Measurements from ENCODE around the gene KIAA1549.

The KIAA1549 gene

DNA sequence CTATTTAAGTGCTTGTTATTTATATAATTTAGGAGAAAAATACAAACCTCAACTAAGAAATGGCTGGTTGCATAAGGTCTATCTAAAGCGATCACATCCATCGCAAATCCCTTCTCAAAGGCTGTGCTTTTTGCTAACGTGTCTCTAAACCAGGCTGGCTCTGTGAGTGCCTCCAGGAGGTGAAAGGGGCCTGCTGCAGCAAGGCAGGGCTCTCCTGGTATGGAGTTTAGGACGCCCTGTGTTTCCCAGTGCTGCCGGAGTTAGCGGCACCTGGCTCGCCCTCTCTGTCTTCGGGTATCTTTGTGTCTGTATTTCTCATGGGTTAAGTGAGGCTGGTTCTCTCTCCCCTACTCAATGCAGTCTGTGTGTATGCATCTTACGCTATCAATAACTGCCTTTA lies 114.8 kb downstream of the KIAA1549 start:
- TF ChIP-seq, protein P1, sequence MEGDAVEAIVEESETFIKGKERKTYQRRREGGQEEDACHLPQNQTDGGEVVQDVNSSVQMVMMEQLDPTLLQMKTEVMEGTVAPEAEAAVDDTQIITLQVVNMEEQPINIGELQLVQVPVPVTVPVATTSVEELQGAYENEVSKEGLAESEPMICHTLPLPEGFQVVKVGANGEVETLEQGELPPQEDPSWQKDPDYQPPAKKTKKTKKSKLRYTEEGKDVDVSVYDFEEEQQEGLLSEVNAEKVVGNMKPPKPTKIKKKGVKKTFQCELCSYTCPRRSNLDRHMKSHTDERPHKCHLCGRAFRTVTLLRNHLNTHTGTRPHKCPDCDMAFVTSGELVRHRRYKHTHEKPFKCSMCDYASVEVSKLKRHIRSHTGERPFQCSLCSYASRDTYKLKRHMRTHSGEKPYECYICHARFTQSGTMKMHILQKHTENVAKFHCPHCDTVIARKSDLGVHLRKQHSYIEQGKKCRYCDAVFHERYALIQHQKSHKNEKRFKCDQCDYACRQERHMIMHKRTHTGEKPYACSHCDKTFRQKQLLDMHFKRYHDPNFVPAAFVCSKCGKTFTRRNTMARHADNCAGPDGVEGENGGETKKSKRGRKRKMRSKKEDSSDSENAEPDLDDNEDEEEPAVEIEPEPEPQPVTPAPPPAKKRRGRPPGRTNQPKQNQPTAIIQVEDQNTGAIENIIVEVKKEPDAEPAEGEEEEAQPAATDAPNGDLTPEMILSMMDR (IDR thresholded peaks at IDR 0.05; ENCODE audit: extremely low read depth, missing control alignments): no peak
- DNase-seq (ENCODE audit: low spot score): no peak

DNA sequence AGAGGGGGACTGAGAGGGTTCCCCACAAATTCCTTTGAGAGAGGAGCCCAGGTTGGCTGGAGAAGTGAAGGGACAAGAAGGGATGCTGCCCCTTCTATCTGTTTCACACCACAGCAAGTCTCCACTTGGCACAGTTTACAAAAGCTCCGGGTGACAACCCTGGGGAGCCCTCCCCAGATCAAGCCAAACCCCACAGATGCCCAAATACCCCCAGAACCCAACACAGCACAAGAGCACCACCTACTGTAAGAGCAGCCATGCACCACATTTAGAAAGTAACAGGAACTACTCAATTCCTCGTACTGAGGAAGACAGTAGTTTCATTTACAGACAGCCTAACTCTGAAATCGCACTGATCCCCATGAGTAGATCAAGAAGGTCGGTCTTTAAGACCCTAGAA lies 115.3 kb downstream of the KIAA1549 start:
- peak; percentile 67 for DNase-seq (ENCODE audit: low spot score)
- TF ChIP-seq, protein P1 (IDR thresholded peaks at IDR 0.05; ENCODE audit: extremely low read depth, missing control alignments): peak; percentile 15

DNA sequence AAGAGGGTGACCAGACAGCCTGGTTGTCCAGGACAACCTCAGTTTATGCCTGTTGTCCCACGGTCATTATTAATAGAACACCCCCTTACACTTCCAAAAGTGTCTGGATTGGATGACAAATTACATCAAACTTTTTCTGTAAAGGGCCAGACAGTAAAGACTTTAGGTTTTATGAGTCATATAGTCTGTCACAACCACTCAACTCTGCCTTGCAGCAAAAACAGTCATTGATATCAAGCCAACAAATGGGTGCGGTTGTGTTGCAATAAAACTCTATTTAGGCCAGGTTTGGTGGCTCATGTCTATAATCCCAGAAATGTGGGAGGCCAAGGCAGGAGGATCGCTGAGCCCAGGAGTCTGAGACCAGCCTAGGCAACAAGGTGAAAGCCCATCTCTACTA lies 116.5 kb downstream of the KIAA1549 start:
- DNase-seq (ENCODE audit: low spot score): no peak
- TF ChIP-seq, protein P1 (IDR thresholded peaks at IDR 0.05; ENCODE audit: extremely low read depth, missing control alignments): no peak

DNA sequence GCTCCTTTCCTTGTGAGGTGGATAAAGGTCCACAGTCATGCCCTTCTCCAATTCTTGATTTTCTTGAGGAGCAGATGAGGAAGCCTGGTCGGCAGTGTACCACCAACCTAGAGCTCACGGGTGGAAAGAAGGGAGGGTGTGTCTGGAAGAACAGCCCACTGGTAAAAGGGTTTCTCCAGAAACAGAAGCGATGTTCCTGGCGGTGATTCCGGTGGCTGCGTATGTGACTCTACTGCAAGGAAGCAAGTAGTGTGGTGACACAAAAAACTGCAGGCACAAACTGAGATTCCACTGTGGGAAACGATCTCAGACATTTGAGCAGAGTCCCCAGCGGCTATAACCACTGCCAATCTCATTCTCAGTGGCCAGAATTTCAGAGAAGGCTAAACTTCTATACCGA lies 117.3 kb downstream of the KIAA1549 start:
- no peak for DNase-seq (ENCODE audit: low spot score)
- TF ChIP-seq, protein P1 (IDR thresholded peaks at IDR 0.05; ENCODE audit: extremely low read depth, missing control alignments): no peak

DNA sequence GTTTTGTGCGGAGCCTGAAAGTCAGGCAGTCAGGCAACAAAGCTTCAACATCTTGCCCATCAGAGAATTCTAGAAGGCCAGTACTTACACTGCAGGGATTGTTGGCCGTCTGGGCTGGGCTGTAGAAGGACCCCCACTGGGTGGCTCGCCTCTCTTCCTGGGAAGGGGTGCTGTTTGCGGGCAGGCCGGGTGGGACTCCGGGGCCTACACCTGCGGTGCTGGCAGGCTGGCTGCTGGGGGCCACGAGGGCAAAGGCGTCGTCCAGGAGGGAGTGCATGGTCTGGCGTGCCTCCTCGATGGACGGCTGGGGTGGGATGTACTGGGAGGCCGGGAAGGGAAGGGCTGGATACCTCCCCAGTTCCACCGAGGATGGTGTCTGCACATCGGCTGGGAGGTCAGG lies 120.1 kb downstream of the KIAA1549 start:
- no peak for DNase-seq (ENCODE audit: low spot score)
- TF ChIP-seq, protein P1 (IDR thresholded peaks at IDR 0.05; ENCODE audit: extremely low read depth, missing control alignments): no peak

DNA sequence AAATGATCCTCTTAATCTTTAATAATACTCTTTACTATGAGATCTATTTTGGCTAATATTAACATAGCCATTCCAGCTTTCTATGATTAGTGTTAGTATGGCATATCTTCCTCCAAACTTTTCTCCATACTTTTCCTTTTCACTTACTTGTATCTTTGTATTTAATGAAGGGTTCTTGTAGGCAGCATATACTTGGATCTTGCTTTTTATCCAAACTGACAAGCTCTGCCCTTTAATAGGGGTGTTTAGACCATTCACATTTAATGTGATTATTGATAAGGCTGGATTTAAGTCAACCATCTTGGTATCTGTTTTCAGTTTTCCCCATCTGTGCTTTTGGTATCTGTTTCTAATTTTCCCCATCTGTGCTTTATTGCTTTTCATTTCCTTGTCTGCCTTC lies 123.5 kb downstream of the KIAA1549 start:
- TF ChIP-seq, protein P1 (IDR thresholded peaks at IDR 0.05; ENCODE audit: extremely low read depth, missing control alignments): no peak
- DNase-seq (ENCODE audit: low spot score): no peak

DNA sequence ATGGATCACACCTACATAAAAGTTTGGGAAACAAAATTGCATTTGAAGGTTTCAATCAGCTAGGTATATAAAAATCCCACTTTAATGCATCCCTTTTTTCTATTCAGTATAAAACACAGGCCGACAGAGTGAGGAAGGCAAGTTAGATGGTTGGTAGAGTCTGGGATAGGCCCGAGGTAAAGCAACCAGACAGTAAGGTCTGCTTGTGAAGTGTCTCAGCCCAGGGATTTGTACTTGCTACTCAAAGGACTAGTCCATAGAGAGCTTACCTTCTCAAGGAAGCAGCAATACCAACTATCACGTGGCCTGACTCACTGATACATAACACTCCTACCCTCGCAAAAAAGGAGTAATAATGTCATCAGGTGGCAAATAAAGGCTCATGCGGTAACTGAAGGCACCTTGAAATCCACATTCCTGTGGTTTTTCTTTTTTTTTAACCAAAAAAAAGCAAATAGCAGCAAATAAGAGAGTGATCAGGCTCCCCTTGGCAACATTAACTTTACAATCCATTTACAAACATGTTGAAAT lies 127.0 kb downstream of the KIAA1549 start:
- no peak for DNase-seq (ENCODE audit: low spot score)
- TF ChIP-seq, protein P1 (IDR thresholded peaks at IDR 0.05; ENCODE audit: extremely low read depth, missing control alignments): no peak
